GM23338 (cell line): ENCODE results near the gene MANEA. TPM values are rescaled to one million over a fixed set of nuclear protein-coding genes. Genes with fewer than 3 reads are reported as not detected.
A peak's percentile ranks its signal among the peaks of the same experiment; 100 is the strongest.

Experiments
- ATAC-seq: fragments of 200-7000 bp; cut with Tn5 transposase; 3 replicates; pipeline ENCODE4 v1.9.1; 2020
- DNase-seq: peaks from one replicate; pipeline ENCODE4 v3.0.0-alpha.2; 2015; ENCODE audit warnings: low spot score
- H2AFZ ChIP-seq: fragments of 200-600 bp; sonication (generic); 2 replicates; pipeline ENCODE4 v1.8.0; 2016; ENCODE audit warnings: antibody characterized with exemption, mild to moderate bottlenecking, moderate library complexity
- H3F3A ChIP-seq: fragments of 200-600 bp; sonication (generic); replicated peaks from 2 replicates; pipeline ENCODE4 v1.8.0; 2017; ENCODE audit warnings: antibody characterized with exemption, mixed run types, low read depth
- H3K27ac ChIP-seq: fragments of 200-600 bp; sonication (generic); 2 replicates; pipeline ENCODE4 v1.6.1; 2016; ENCODE audit warnings: low read depth
- H3K27me3 ChIP-seq: fragments of 200-600 bp; sonication (generic); 2 replicates; pipeline ENCODE4 v1.8.0; 2016; ENCODE audit warnings: mild to moderate bottlenecking, mixed run types, moderate library complexity; ENCODE audit not compliant: insufficient read depth
- H3K36me3 ChIP-seq: fragments of 200-600 bp; sonication (generic); 2 replicates; pipeline ENCODE4 v1.8.0; 2016; ENCODE audit warnings: mild to moderate bottlenecking; ENCODE audit not compliant: insufficient read depth
- H3K4me1 ChIP-seq: fragments of 200-600 bp; sonication (generic); 2 replicates; pipeline ENCODE4 v1.8.0; 2016; ENCODE audit warnings: mild to moderate bottlenecking, moderate library complexity; ENCODE audit not compliant: insufficient read depth
- H3K4me2 ChIP-seq: fragments of 200-600 bp; sonication (generic); 2 replicates; pipeline ENCODE4 v1.7.1; 2017; ENCODE audit warnings: mixed run types
- H3K4me3 ChIP-seq: fragments of 200-600 bp; sonication (generic); 2 replicates; pipeline ENCODE4 v1.6.1; 2016; ENCODE audit warnings: mixed run types
- H3K79me2 ChIP-seq: fragments of 200-600 bp; sonication (generic); replicated peaks from 2 replicates; pipeline ENCODE4 v1.8.0; 2017; ENCODE audit warnings: mild to moderate bottlenecking; ENCODE audit not compliant: insufficient read depth
- H3K9me2 ChIP-seq: fragments of 200-600 bp; sonication (generic); 2 replicates; pipeline ENCODE4 v1.8.0; 2017; ENCODE audit not compliant: insufficient read depth
- H4K20me1 ChIP-seq: fragments of 200-600 bp; sonication (generic); replicated peaks from 2 replicates; pipeline ENCODE4 v1.8.0; 2017; ENCODE audit warnings: mild to moderate bottlenecking; ENCODE audit not compliant: insufficient read depth
- H3K27ac Mint-ChIP-seq: 2 replicates; pipeline ENCODE4 v1.8.0; 2020; ENCODE audit warnings: inconsistent platforms, mild to moderate bottlenecking, moderate library complexity, mixed read lengths
- H3K27me3 Mint-ChIP-seq: 3 replicates; pipeline ENCODE4 v1.8.0; 2022; ENCODE audit warnings: low read depth, mild to moderate bottlenecking, moderate library complexity, mixed read lengths, inconsistent platforms; ENCODE audit not compliant: insufficient read depth, poor library complexity
- H3K36me3 Mint-ChIP-seq: 3 replicates; pipeline ENCODE4 v1.8.0; 2021; ENCODE audit warnings: low read depth, mild to moderate bottlenecking, inconsistent platforms, moderate library complexity, mixed read lengths
- H3K4me1 Mint-ChIP-seq: 3 replicates; pipeline ENCODE4 v1.8.0; 2020; ENCODE audit warnings: mild to moderate bottlenecking, inconsistent platforms, mixed read lengths
- H3K4me3 Mint-ChIP-seq: 3 replicates; pipeline ENCODE4 v1.8.0; 2021; ENCODE audit warnings: moderate library complexity, mild to moderate bottlenecking, inconsistent platforms, mixed read lengths
- H3K9me3 Mint-ChIP-seq: 3 replicates; pipeline ENCODE4 v1.8.0; 2020; ENCODE audit warnings: moderate library complexity, mild to moderate bottlenecking, inconsistent platforms, mixed read lengths
- CTCF ChIP-seq, 2 experiments: fragments of 200-600 bp in 1 of 2; sonication (generic) in 1 of 2; conservative IDR thresholded peaks; 2 replicates each; pipeline versions ENCODE4 v1.5.1 to v1.6.1; 2016 to 2017; ENCODE audit warnings: antibody characterized with exemption in 2 of 2, low read depth in 2 of 2, mild to moderate bottlenecking in 2 of 2, moderate library complexity in 1 of 2
- NANOG ChIP-seq: IDR thresholded peaks from 2 replicates; pipeline ENCODE4 v1.6.1; 2016; ENCODE audit warnings: antibody characterized with exemption, borderline replicate concordance
- POLR2AphosphoS5 ChIP-seq: IDR thresholded peaks from 2 replicates; pipeline ENCODE4 v1.6.1; 2016; ENCODE audit warnings: antibody characterized with exemption, low read depth
- REST ChIP-seq: IDR thresholded peaks from one replicate; pipeline ENCODE4 v1.6.1; 2018; ENCODE audit warnings: antibody characterized with exemption; ENCODE audit not compliant: unreplicated experiment
- ZNF462 ChIP-seq: fragments of 250-450 bp; sonication (Bioruptor Pico); IDR thresholded peaks from 2 replicates; pipeline ENCODE4 v1.5.0; 2020; ENCODE audit warnings: mild to moderate bottlenecking, moderate library complexity
- polyA plus RNA-seq: library from polyadenylated mRNA; unstranded; fragments of >200 nt; fragmentation: Nextera tagmentation; extraction: Ambion mirVana; gene quantifications from 2 replicates; pipeline ENCODE4 v1.2.1, GENCODE V29; 2016
- total RNA-seq: library from RNA; depleted of rRNA; stranded (reverse); fragments of >200 nt; shearing (Covaris generic); gene quantifications from 2 replicates; pipeline ENCODE4 v1.2.3, GENCODE V29; 2014

Gene MANEA
- total and polyA plus RNA-seq, 2 experiments from 2014 or later: 4.8 to 9.8 TPM

GRCh38 chr6:95589826-95590570 lies 12.7 kb downstream of the MANEA start:
- H3K9me2 ChIP-seq: no peaks in the 10 kb centered on the region
- no peaks in the 10 kb centered on the region for H3K27me3 Mint-ChIP-seq
- H3K4me1 Mint-ChIP-seq: peaks cover 5% of the 10 kb centered on the region; the same call in 1 of the 3 replicates
- TF ChIP-seq CTCF (conservative IDR thresholded peaks at IDR 0.05; ENCODE audit: low read depth in 2 of 2) (no peak), ZNF462 (peak; percentile 51; the same call in 1 of the 2 replicates), NANOG (no peak), POLR2AphosphoS5 (no peak), REST (no peak)
- DNase-seq (peak; percentile 70), ATAC-seq (peak; percentile 47)
- H3K9me3 Mint-ChIP-seq: peaks cover 5% of the 10 kb centered on the region; the same call in 1 of the 3 replicates
- no peak overlapping the region for H3K27ac ChIP-seq
- no peaks in the 10 kb centered on the region for H3K4me1 ChIP-seq
- no peak overlapping the region for H3K4me3 Mint-ChIP-seq
- no peak overlapping the region for H2AFZ ChIP-seq
- H3K36me3 Mint-ChIP-seq: peaks cover 20% of the 10 kb centered on the region
- no peak overlapping the region for H3K4me2 ChIP-seq
- H3K79me2 ChIP-seq: peaks cover 37% of the 10 kb centered on the region
- no peaks in the 10 kb centered on the region for H4K20me1 ChIP-seq
- H3K27ac Mint-ChIP-seq: no peak overlapping the region
- no peaks in the 10 kb centered on the region for H3F3A ChIP-seq
- no peaks in the 10 kb centered on the region for H3K27me3 ChIP-seq
- 0 out of 2 replicates have a peak, but pooled peaks cover 3% of the 10 kb centered on the region for H3K36me3 ChIP-seq
- H3K4me3 ChIP-seq: no peak overlapping the region
